HepG2 (cell line): ENCODE results near the gene CEP76. TPM values are rescaled to one million over a fixed set of nuclear protein-coding genes. Genes with fewer than 3 reads are reported as not detected.

Source experiments
- CEBPB ChIP-seq: IDR thresholded peaks from 2 replicates; pipeline ENCODE4 v1.6.1; 2011; ENCODE audit warnings: low read depth, low read length, improper control_type of control experiment, borderline replicate concordance
- CENPX ChIP-seq: sonication (generic); formaldehyde crosslinking; IDR thresholded peaks from 2 replicates; pipeline ENCODE4 v1.9.0; 2021; ENCODE audit warnings: mild to moderate bottlenecking, missing genetic modification reagents, moderate library complexity
- CHD4 ChIP-seq: fragments of 200-600 bp; sonication (generic); IDR thresholded peaks from 2 replicates; pipeline ENCODE4 v1.7.0; 2017; ENCODE audit warnings: mild to moderate bottlenecking, low read length, borderline replicate concordance
- FOXO1 ChIP-seq: sonication (generic); formaldehyde crosslinking; IDR thresholded peaks from 2 replicates; pipeline ENCODE4 v1.4.0; 2020; ENCODE audit warnings: missing genetic modification reagents
- HCFC1 ChIP-seq: fragments of 150-350 bp; IDR thresholded peaks from 2 replicates; pipeline ENCODE4 v1.6.1; 2014; ENCODE audit warnings: low read depth, low read length
- IRF2 ChIP-seq: IDR thresholded peaks from 2 replicates; pipeline ENCODE4 v1.6.1; 2018; ENCODE audit warnings: missing genetic modification reagents, missing compliant biosample characterization
- MAF1 ChIP-seq: sonication (generic); formaldehyde crosslinking; IDR thresholded peaks from 2 replicates; pipeline ENCODE4 v1.5.0; 2020; ENCODE audit warnings: missing genetic modification reagents, borderline replicate concordance
- RARG ChIP-seq: sonication (generic); formaldehyde crosslinking; IDR thresholded peaks from 2 replicates; pipeline ENCODE4 v1.4.0; 2020; ENCODE audit warnings: low read depth, mild to moderate bottlenecking, missing genetic modification reagents
- ZBTB1 ChIP-seq: sonication (generic); formaldehyde crosslinking; IDR thresholded peaks from 2 replicates; pipeline ENCODE4 v1.4.0; 2020; ENCODE audit warnings: missing genetic modification reagents, borderline replicate concordance
- ZNF253 ChIP-seq: sonication (generic); formaldehyde crosslinking; IDR thresholded peaks from 2 replicates; pipeline ENCODE4 v1.8.0; 2022; ENCODE audit warnings: mild to moderate bottlenecking, missing genetic modification reagents, borderline replicate concordance
- ZNF282 ChIP-seq: fragments of 450-650 bp; IDR thresholded peaks from 2 replicates; pipeline ENCODE4 v1.6.1; 2018; ENCODE audit not compliant: partially characterized antibody
- ZNF3 ChIP-seq: IDR thresholded peaks from 2 replicates; pipeline ENCODE4 v1.7.0; 2017; ENCODE audit warnings: inconsistent platforms
- ZNF546 ChIP-seq: sonication (generic); formaldehyde crosslinking; conservative IDR thresholded peaks from 2 replicates; pipeline ENCODE4 v1.8.1; 2023; ENCODE audit warnings: mild to moderate bottlenecking, missing genetic modification reagents
- ZNF644 ChIP-seq: IDR thresholded peaks from 2 replicates; pipeline ENCODE4 v1.6.1; 2016; ENCODE audit warnings: low read depth
- ZNF772 ChIP-seq: sonication (generic); formaldehyde crosslinking; IDR thresholded peaks from 2 replicates; pipeline ENCODE4 v1.5.0; 2020; ENCODE audit warnings: mild to moderate bottlenecking, missing genetic modification reagents
- ZNF784 ChIP-seq: sonication (generic); formaldehyde crosslinking; IDR thresholded peaks from 2 replicates; pipeline ENCODE4 v1.5.1; 2020; ENCODE audit warnings: missing genetic modification reagents, mild to moderate bottlenecking, borderline replicate concordance
- polyA plus RNA-seq, 8 experiments: library from polyadenylated mRNA; depleted of rRNA in 3 of 8; stranded (reverse) in 7 of 8; unstranded in 1 of 8; fragments of >200 nt; fragmentation: Illumina TruSeq in 4 of 8; extraction: Trizol in 4 of 8; gene quantifications; 2 replicates each; pipeline versions ENCODE4 v1.2.1 to v1.2.3, GENCODE V29; 2011 to 2016; ENCODE audit warnings: low read depth in 4 of 8, missing spikeins in 1 of 8, mixed read lengths in 1 of 8; ENCODE audit not compliant: insufficient read depth in 1 of 8
- total RNA-seq, 5 experiments: library from RNA; depleted of rRNA; stranded (reverse); fragments of >200 nt; fragmentation: Illumina TruSeq; extraction: Trizol; gene quantifications; 2 replicates each; pipeline ENCODE4 v1.2.3, GENCODE V29; 2016; ENCODE audit warnings: low read depth in 1 of 5
- TF ChIP-seq, protein P1 (sequence below): sonication (generic); formaldehyde crosslinking; IDR thresholded peaks from 2 replicates; pipeline ENCODE4 v1.4.0; 2020; ENCODE audit warnings: mild to moderate bottlenecking, missing genetic modification reagents
- TF ChIP-seq, protein P2 (sequence below): sonication (generic); formaldehyde crosslinking; IDR thresholded peaks from 2 replicates; pipeline ENCODE4 v1.4.0; 2020; ENCODE audit warnings: missing genetic modification reagents, borderline replicate concordance
- TF ChIP-seq, protein P3 (sequence below): sonication (generic); formaldehyde crosslinking; IDR thresholded peaks from 2 replicates; pipeline ENCODE4 v1.4.0; 2020; ENCODE audit warnings: mild to moderate bottlenecking, low read depth, missing genetic modification reagents

CEP76 gene
- total and polyA plus RNA-seq, 2 of the 13 experiments (the other 11 are each of a cell fraction or from before 2014, with no cell fraction given) = 13.9 to 15.1 TPM

DNA sequence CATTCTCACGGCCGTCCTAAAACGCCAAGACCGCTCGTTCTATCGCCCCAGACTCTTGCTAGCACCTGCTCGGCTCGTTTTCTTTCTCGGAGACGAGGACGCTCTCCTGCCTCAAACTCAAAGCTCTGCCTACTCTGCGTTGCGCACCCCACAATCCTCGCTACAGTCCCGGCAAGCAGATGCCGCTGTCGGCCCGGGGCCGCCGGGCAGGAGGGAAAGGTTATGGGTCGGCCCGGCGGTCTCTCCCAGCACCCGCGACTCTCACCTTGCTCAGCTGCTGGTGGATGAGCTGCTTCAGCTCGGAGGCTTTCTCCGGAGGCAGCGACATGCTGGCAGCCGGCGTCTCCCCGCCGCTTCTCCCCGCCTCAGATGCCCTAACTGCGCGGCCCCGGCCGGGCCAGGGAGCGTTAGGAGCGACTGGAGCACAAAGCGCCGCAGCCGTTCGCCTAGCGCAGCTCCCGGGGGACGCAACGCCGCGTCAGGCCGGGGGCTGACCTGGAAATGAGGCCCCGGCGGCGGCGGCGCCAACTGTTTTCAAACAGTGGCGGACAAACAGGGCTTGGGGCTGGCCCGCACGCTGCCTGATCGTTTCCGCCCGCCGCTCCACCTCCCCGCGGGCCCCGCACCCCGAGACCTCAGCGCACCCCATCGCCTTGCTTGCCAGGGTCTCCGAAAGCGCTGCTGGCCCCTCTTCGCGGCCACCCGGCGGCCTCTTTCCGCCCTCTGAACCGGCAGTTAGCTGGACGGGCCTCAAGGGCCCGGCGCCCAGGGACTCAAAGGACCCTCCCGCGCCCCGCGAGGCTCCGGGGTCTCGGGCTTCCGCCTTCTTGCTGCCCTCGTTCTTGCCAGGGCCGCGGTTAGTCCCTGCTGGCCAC, at the start of gene CEP76, which contains the start of gene PSMG2 (continued):
- TF ChIP-seq ZNF546 (CRISPR knock-in tag) (no peak), CEBPB (no peak), FOXO1 (no peak; the same call in 1 of the 2 replicates), ZNF644 (CRISPR knock-in tag) (no peak), ZNF282 (no peak), ZNF253 (CRISPR knock-in tag) (no peak), CHD4 (no peak), ZBTB1 (CRISPR knock-in tag) (no peak), CENPX (no peak), ZNF772 (CRISPR knock-in tag) (no peak), MAF1 (CRISPR knock-in tag) (peak; percentile 74), HCFC1 (peak; percentile 28; the same call in 1 of the 2 replicates), ZNF784 (CRISPR knock-in tag) (peak; percentile 58; the same call in 1 of the 2 replicates), ZNF3 (CRISPR knock-in tag) (no peak), RARG (0 out of 2 replicates have a peak, but pooled peaks have one; percentile 74), IRF2 (CRISPR knock-in tag) (peak; percentile 87)
- TF ChIP-seq, protein P1, sequence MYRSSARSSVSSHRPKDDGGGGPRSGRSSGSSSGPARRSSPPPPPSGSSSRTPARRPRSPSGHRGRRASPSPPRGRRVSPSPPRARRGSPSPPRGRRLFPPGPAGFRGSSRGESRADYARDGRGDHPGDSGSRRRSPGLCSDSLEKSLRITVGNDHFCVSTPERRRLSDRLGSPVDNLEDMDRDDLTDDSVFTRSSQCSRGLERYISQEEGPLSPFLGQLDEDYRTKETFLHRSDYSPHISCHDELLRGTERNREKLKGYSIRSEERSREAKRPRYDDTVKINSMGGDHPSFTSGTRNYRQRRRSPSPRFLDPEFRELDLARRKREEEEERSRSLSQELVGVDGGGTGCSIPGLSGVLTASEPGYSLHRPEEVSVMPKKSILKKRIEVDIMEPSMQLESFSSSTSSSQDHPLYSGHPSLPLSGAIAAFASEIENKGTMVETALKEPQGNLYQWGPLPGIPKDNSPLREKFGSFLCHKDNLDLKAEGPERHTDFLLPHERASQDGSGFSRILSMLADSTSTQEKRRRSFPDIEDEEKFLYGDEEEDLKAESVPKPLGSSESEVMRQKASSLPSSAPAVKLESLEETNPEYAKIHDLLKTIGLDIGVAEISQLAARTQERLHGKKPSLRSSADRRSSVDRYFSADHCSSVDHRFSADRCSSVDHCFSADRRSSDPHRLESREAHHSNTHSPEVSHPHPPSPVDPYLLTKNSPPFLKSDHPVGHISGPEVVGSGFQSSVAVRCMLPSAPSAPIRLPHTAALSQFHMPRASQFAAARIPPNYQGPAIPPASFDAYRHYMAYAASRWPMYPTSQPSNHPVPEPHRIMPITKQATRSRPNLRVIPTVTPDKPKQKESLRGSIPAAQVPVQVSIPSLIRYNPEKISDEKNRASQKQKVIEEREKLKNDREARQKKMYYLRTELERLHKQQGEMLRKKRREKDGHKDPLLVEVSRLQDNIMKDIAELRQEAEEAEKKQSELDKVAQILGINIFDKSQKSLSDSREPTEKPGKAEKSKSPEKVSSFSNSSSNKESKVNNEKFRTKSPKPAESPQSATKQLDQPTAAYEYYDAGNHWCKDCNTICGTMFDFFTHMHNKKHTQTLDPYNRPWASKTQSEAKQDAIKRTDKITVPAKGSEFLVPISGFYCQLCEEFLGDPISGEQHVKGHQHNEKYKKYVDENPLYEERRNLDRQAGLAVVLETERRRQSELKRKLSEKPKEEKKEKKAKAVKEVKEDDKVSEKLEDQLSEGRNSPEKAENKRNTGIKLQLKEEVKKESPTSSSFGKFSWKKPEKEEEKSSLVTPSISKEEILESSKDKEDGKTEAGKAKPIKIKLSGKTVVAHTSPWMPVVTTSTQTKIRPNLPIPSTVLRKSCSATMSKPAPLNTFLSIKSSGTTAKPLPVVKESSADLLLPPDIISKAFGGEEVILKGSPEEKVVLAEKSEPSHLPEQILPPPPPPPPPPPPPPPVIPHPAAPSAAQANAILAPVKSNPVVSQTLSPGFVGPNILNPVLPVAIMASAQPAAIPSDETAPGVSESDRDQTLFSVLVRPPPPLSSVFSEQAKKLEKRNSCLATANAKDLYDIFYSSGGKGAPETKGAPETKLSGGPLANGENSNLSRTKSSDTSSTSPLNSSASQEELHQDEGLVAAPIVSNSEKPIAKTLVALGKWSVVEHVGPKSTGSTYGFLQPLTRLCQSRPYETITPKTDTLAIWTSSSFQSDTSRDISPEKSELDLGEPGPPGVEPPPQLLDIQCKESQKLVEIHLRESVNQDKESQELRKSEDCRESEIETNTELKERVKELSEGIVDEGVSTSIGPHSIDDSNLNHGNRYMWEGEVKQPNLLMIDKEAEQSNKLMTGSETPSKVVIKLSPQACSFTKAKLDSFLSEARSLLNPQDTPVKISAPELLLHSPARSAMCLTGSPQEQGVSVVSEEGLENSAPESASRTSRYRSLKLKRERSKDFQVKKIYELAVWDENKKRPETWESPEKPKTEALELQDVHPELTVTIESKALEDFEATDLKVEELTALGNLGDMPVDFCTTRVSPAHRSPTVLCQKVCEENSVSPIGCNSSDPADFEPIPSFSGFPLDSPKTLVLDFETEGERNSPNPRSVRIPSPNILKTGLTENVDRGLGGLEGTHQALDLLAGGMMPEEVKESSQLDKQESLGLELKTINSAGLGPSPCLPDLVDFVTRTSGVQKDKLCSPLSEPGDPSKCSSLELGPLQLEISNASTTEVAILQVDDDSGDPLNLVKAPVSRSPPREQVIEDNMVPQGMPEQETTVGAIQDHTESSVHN (CRISPR knock-in tag) = no peak; the same call in 1 of the 2 replicates
- TF ChIP-seq, protein P2, sequence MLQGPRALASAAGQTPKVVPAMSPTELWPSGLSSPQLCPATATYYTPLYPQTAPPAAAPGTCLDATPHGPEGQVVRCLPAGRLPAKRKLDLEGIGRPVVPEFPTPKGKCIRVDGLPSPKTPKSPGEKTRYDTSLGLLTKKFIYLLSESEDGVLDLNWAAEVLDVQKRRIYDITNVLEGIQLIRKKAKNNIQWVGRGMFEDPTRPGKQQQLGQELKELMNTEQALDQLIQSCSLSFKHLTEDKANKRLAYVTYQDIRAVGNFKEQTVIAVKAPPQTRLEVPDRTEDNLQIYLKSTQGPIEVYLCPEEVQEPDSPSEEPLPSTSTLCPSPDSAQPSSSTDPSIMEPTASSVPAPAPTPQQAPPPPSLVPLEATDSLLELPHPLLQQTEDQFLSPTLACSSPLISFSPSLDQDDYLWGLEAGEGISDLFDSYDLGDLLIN (CRISPR knock-in tag) = peak; percentile 10; the same call in 1 of the 2 replicates
- TF ChIP-seq, protein P3, sequence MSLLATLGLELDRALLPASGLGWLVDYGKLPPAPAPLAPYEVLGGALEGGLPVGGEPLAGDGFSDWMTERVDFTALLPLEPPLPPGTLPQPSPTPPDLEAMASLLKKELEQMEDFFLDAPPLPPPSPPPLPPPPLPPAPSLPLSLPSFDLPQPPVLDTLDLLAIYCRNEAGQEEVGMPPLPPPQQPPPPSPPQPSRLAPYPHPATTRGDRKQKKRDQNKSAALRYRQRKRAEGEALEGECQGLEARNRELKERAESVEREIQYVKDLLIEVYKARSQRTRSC (CRISPR knock-in tag) = no peak
